Measurements from ENCODE around the gene LARP4. TPM values are rescaled to one million over a fixed set of nuclear protein-coding genes. Genes with fewer than 3 reads are reported as not detected.

LARP4 gene
- polyA plus RNA-seq, 3 donors, result 5.9 to 15.8 (median 11.7) TPM

- intact Hi-C loops (cut with micrococcal nuclease), result no loop called here
- peaks cover 0 to 6% (median 0%) of the 10 kb centered on the region in 7 donors for H3K9me3 Mint-ChIP-seq
- H3K4me1 Mint-ChIP-seq, result no peaks in the 10 kb centered on the region
- Histone ChIP-seq H3K79me2 (ENCODE audit: insufficient read depth, low read length) (no peaks in the 10 kb centered on the region), H3K4me1 (ENCODE audit: control insufficient read depth in 1 of 2, insufficient read depth in 2 of 2, low read length in 2 of 2) (no peaks in the 10 kb centered on the region), H3K9me3 (replicated peaks in 1 of 2; ENCODE audit: control insufficient read depth in 1 of 2, insufficient read depth in 1 of 2, low read length in 2 of 2) (no peaks in the 10 kb centered on the region), H3K36me3 (replicated peaks in 1 of 2; ENCODE audit: control insufficient read depth in 1 of 2, insufficient read depth in 2 of 2, low read length in 2 of 2) (no peaks in the 10 kb centered on the region), H3K4me2 (replicated peaks; ENCODE audit: extremely low read depth, low read length, poor library complexity, severe bottlenecking) (no peak overlapping the region), H3K27ac (ENCODE audit: low read depth in 1 of 2, low read length in 2 of 2) (no peak overlapping the region), H2AFZ (ENCODE audit: insufficient read depth, low read depth, low read length, poor library complexity, severe bottlenecking) (no peak overlapping the region), H4K20me1 (ENCODE audit: insufficient read depth, low read length) (no peaks in the 10 kb centered on the region), H3K27me3 (ENCODE audit: control insufficient read depth in 2 of 2, insufficient read depth in 2 of 2, low read length in 2 of 2) (no peaks in the 10 kb centered on the region), H3K9ac (ENCODE audit: insufficient read depth, low read length, poor library complexity, severe bottlenecking) (no peak overlapping the region), H3K4me3 (replicated peaks in 1 of 3; ENCODE audit: low read depth in 2 of 3, low read length in 3 of 3) (no peak overlapping the region)
- peaks cover 1 to 4% (median 3%) of the 10 kb centered on the region in 3 donors for H3K27me3 Mint-ChIP-seq (ENCODE audit: low read depth in 3 of 3)
- no peak for DNase-seq
- H3K4me3 Mint-ChIP-seq, result no peak overlapping the region
- TF ChIP-seq CTCF (IDR thresholded peaks at IDR 0.05), result no peak
- WGBS (ENCODE audit: insufficient coverage), result 100% methylated on average over 1 of the region's 3 CpGs
- no peak overlapping the region for H3K27ac Mint-ChIP-seq
- H3K36me3 Mint-ChIP-seq, result no peaks in the 10 kb centered on the region
These were observed 10.4 kb upstream of the LARP4 start for GRCh38 chr12:50390316-50390741.

- Mint-ChIP-seq H3K27ac (no peak overlapping the region), H3K9me3 (peaks cover 0 to 6% (median 0%) of the 10 kb centered on the region in 7 donors), H3K36me3 (no peaks in the 10 kb centered on the region), H3K27me3 (ENCODE audit: low read depth in 3 of 3) (peaks cover 0 to 6% (median 6%) of the 10 kb centered on the region in 3 donors), H3K4me3 (no peak overlapping the region), H3K4me1 (no peaks in the 10 kb centered on the region)
- intact Hi-C loops (cut with micrococcal nuclease), result no loop called here
- Histone ChIP-seq H3K9me3 (replicated peaks in 1 of 2; ENCODE audit: control insufficient read depth in 1 of 2, insufficient read depth in 1 of 2, low read length in 2 of 2) (no peaks in the 10 kb centered on the region), H2AFZ (ENCODE audit: insufficient read depth, low read depth, low read length, poor library complexity, severe bottlenecking) (no peak overlapping the region), H3K79me2 (ENCODE audit: insufficient read depth, low read length) (no peaks in the 10 kb centered on the region), H3K4me2 (replicated peaks; ENCODE audit: extremely low read depth, low read length, poor library complexity, severe bottlenecking) (no peak overlapping the region), H3K27ac (ENCODE audit: low read depth in 1 of 2, low read length in 2 of 2) (no peak overlapping the region), H3K9ac (ENCODE audit: insufficient read depth, low read length, poor library complexity, severe bottlenecking) (no peak overlapping the region), H3K4me3 (replicated peaks in 1 of 3; ENCODE audit: low read depth in 2 of 3, low read length in 3 of 3) (no peak overlapping the region), H4K20me1 (ENCODE audit: insufficient read depth, low read length) (no peaks in the 10 kb centered on the region), H3K36me3 (replicated peaks in 1 of 2; ENCODE audit: control insufficient read depth in 1 of 2, insufficient read depth in 2 of 2, low read length in 2 of 2) (no peaks in the 10 kb centered on the region), H3K4me1 (ENCODE audit: control insufficient read depth in 1 of 2, insufficient read depth in 2 of 2, low read length in 2 of 2) (no peaks in the 10 kb centered on the region), H3K27me3 (ENCODE audit: control insufficient read depth in 2 of 2, insufficient read depth in 2 of 2, low read length in 2 of 2) (no peaks in the 10 kb centered on the region)
- DNase-seq, result no peak
- no CpG with 5 or more reads among the region's 4 CpGs for WGBS (ENCODE audit: insufficient coverage)
- no peak for TF ChIP-seq CTCF (IDR thresholded peaks at IDR 0.05)
These were observed 6.1 kb upstream of the LARP4 start for GRCh38 chr12:50394469-50395029.
